MM.1S (cell line): Measurements from ENCODE around the gene NSUN3.

Experiments used
- EZH2 ChIP-seq: fragments of 300-600 bp; sonication (generic); optimal IDR thresholded peaks from 2 replicates; pipeline ENCODE3; 2017; ENCODE audit warnings: low read depth, mild to moderate bottlenecking, antibody characterized with exemption, low read length, mixed read lengths
- TF ChIP-seq, protein P1 (sequence below): fragments of 300-600 bp; sonication (generic); IDR thresholded peaks from 2 replicates; pipeline ENCODE4 v1.5.1; 2016; ENCODE audit warnings: antibody characterized with exemption, low read length, mixed read lengths

DNA sequence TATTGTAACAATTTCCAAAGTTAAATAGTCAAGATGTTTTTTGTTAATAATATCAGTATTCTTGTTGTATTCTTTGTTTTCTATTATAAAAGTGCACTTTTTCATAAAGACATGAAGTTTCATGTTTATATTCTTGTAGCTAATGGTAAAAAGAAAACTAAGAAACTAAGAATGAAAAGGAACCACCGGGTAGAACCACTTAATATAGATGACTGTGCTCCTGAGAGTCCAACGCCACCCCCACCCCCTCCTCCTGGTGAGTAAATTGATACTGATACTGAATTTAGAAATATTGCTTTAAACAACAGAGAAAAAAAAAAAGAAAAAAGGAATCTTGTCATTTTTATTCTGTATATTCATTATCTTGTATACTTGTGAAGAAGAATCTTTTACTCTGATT lies 13.6 kb upstream of the NSUN3 start:
- TF ChIP-seq, protein P1, sequence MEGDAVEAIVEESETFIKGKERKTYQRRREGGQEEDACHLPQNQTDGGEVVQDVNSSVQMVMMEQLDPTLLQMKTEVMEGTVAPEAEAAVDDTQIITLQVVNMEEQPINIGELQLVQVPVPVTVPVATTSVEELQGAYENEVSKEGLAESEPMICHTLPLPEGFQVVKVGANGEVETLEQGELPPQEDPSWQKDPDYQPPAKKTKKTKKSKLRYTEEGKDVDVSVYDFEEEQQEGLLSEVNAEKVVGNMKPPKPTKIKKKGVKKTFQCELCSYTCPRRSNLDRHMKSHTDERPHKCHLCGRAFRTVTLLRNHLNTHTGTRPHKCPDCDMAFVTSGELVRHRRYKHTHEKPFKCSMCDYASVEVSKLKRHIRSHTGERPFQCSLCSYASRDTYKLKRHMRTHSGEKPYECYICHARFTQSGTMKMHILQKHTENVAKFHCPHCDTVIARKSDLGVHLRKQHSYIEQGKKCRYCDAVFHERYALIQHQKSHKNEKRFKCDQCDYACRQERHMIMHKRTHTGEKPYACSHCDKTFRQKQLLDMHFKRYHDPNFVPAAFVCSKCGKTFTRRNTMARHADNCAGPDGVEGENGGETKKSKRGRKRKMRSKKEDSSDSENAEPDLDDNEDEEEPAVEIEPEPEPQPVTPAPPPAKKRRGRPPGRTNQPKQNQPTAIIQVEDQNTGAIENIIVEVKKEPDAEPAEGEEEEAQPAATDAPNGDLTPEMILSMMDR: no peak
- no peak for TF ChIP-seq EZH2
